GM19397 (cell line): ENCODE results near the gene VDAC2.
A peak's percentile ranks its signal among the peaks of the same experiment; 100 is the strongest.
"Not testable (repeated sequence)": the region's sequence is repeated elsewhere in the genome, so short reads cannot be mapped to it uniquely, and the experiment has no call there.

Source experiments
- ATAC-seq: cut with Tn5 transposase; IDR thresholded peaks from one replicate; pipeline ENCODE4 v1.9.1; 2021; ENCODE audit warnings: mild to moderate bottlenecking, moderate library complexity; ENCODE audit not compliant: unreplicated experiment

VDAC2 gene, protein sequence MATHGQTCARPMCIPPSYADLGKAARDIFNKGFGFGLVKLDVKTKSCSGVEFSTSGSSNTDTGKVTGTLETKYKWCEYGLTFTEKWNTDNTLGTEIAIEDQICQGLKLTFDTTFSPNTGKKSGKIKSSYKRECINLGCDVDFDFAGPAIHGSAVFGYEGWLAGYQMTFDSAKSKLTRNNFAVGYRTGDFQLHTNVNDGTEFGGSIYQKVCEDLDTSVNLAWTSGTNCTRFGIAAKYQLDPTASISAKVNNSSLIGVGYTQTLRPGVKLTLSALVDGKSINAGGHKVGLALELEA

GRCh38 chr10:75210282-75211006 is at the start of gene VDAC2:
VDAC2 (plus strand) TSS chr10:75210796; CDS start chr10:75211159, 363 bp downstream.
- peak; percentile 90 for ATAC-seq

DNA sequence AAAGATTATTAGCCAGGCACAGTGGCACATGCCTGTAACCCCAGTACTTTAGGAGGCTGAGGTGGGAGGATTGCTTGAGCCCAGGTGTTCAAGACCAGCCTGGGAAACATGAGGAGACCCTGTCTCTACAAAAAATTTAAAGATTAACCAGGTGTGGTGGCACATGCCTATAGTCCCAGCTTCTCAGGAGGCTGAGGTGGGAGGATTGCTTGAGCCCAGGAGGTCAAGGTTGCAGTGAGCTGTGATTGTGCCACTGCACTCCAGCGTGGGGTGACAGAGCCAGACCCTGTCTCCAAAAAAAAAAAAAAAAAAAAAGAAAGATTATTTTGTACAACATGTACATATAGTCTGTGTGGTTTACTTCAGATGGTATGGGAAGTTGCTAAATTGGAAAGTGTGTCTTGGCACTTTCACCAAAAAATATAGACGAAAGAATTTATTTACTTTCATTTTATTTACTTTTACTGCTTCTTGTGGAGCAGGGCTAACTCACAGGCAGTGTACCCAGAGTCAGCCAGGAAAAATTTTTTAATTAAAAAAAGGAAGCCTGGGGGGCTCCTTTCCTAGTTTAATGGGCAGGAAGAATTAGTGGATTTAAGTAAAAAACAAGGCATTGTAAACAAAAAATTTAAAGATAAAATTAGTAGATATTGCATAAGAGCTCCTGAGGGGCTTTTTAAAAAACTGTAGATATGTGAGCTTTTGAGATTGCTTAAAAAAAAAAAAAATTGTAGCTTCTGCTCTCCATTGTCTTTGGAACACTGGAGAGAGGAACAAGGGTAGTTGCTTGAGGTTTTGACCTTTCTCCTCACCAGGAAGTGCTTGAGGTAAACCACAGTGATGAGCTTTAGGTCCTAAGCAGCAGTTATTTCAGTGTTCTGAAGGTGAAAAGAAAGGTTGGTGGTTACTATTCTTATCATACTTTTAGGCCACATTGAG is 44.6 kb upstream of the VDAC2 start:
- ATAC-seq, result no peak

DNA sequence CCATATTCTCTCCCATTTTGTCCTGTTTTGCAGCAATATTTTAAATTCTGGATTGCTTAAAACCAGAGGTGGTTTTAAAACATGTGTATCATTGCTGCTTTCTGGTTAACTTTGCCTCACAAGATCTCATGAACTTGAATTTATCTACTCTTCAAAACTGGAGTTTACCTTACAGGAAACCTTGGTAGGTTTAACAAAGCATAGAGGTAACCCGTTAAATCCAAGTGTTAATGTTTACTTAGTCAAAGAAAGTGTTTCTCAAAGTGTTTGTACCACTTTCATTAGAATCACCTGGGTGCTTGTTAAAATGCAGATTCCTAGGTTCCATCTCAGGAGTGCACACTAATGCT is 44.0 kb upstream of the VDAC2 start:
- no peak for ATAC-seq

DNA sequence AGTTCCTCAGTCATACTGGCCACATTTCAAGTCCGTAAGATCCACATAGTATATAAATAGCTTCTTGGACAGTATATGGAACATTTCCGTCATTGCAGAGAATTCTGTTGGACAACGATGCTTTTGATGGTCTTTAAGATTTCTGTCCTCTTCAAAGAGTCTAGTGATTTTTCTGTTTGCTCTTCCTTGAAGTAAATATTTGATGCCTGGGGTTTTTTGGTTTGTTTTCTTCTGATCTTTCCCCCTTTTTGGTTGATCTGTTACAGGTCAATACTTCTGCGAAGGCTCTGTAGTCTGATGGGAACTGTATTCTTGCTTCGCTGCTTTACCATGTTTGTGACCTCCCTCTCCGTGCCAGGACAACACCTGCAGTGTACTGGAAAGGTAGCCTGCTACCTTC is 42.3 kb upstream of the VDAC2 start:
- no peak for ATAC-seq

GRCh38 chr10:75170215-75170614 is 40.4 kb upstream of the VDAC2 start:
- ATAC-seq, result no peak

- no peak for ATAC-seq
These were observed 35.5 kb upstream of the VDAC2 start for GRCh38 chr10:75175046-75175445.

DNA sequence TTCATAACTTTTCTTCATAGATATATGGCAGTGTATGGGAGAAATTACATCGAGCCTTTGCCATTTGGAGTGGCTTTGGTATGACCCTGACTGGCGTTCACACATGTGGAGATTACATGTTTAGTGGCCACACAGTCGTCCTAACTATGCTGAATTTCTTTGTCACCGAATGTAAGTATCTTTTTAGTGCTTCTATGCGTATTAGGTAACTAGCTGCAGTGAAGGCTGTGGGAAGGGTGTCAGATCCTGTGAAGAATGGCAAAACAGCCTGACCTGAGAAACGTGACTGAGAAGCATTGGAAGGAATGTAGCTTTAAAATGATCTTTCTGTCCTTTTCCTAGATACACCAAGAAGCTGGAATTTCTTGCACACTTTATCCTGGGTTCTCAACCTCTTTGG is 34.5 kb upstream of the VDAC2 start:
- ATAC-seq, result no peak

GRCh38 chr10:75176736-75177135 is 33.9 kb upstream of the VDAC2 start:
- no peak for ATAC-seq

GRCh38 chr10:75179657-75180177 is 30.9 kb upstream of the VDAC2 start:
- ATAC-seq, result no peak

- ATAC-seq, result no peak
These were observed 30.0 kb upstream of the VDAC2 start for GRCh38 chr10:75180592-75180991.

GRCh38 chr10:75181073-75181472 is 29.5 kb upstream of the VDAC2 start:
- no peak for ATAC-seq

DNA sequence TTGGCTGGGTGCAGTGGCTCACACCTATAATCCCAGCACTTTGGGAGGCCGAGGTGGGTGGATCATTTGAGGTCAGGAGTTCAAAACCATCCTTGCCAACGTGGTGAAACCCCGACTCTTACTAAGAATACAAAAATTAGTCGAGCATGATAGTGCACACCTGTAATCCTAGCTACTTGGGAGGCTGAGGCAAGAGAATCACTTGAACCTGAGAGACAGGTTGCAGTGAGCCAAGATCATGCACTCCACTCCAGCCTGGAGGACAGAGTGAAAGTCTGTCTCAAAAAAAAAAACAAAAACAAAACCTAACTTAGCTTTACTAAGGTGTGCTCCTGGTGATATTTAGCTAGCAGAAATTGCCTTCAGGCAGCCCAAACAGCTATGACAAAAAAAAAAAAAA is 24.3 kb upstream of the VDAC2 start:
- ATAC-seq, result no peak

DNA sequence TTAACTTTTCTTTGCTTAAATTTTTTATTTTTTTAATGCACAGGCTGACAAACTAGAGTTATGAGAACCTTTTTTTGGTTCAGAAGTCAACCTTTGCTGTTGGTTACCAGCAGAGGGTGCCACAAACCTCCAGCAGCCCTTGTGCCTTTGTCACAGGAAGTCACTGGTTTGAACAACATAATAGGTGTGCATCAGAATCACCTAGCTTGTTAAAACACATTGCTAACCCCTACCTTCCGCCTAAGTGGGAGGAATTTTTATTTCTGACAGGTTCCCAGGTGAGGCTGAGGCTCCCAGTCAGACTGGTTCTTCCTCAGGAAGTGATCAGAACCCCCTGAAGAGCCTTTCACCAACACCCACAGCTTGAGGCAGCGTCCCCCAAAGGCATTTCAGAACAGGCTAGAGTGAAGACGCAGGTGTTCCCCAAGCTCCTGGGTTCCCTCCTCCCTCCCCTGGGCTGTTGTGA is 22.6 kb upstream of the VDAC2 start:
- no peak for ATAC-seq

DNA sequence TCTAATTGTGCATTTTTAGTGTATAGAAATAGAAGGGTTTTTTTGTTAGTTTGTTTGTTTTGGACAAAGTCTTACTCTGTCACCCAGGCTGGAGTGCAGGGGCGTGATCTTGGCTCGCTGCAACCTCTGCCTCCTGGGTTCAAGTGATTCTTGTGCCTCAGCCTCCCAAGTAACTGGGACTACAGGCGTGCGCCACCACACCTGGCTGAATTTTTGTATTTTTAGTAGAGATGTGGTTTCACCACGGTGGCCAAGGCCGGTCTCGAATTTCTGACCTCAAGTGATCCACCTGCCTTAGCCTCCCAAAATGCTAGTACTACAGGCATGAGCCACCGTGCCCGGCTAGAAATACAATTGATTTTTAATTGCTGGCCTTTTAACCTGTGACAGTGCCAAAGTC is 22.1 kb upstream of the VDAC2 start:
- ATAC-seq, result not testable (repeated sequence)

- no peak for ATAC-seq
These were observed 21.1 kb upstream of the VDAC2 start for GRCh38 chr10:75189266-75190096.

DNA sequence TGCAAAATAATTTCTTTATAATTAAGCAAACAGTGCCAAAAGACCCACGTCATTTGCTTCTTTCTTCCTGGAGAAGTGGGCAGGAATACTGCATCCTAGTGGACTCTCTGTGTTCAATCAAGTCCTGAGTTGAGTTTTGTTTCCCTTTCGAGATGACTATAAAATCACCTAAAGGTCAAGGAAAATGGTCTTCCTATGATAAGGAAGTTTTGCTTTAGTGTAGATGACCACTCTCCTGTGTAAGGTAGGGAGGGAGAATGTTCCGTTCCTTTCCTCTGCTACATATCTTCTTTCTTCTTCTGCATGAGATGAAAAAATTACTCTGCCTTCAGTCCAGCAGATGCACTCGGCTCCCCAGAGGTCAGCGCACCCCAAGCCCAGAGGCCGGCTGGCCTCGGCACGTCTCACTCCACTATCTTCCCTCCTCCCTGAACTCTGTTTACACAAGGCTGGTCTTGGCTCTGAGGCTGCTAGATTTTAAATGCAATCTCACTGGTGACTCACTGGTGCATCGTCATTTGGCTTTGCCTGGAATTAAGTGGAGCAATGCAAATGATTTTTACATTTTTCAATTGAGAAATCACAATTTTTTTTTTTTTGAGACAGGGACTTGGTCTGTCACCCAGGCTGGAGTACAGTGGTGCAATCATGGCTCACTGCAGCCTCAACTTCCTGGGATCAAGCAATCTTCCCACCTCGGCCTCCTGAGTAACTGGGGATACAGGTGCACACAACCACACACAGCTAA is 18.6 kb upstream of the VDAC2 start:
- ATAC-seq, result no peak

GRCh38 chr10:75194625-75195024 is 16.0 kb upstream of the VDAC2 start:
- ATAC-seq, result not testable (repeated sequence)

- no peak for ATAC-seq
These were observed 15.4 kb upstream of the VDAC2 start for GRCh38 chr10:75195035-75195763.

- no peak for ATAC-seq
These were observed 13.5 kb upstream of the VDAC2 start for GRCh38 chr10:75197066-75197465.
